Measurements from ENCODE around the gene TMEM120B.

DNA sequence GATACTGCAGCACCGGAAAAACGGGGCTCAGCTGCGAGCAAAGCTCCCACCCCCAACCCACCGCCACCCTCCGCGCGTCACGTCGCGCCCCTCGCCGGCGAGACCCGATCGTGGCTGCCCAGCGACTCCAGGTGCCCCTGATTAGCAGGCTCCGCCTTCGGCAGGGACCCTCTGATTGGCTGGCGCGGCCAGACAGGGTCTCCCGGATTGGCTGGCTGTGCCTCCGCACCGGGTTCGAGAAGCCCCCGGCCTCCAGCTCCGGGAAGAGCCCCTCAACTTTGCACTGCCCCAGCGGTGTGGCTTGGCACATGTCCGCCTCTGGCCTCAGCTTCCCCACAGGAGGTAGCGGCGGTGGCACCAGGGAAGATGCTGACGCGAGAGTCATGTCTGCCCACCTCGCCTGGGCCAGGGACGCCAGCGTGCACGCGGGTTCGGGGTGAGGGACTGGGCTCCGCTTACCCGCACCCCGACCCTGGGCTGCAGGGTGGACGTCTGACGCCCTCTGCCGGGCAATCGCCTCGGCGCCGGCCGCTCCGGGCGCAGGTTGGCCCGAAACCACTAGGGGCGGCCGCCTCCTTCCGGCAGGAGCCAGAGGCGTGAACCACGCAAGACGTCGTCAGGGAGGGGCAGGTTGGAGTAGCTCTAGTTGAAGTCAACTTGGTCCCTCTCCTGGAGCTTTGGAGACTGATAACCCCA, 81.4 kb downstream of the TMEM120B start:
- peak; percentile 100 for TF ChIP-seq CTCF (conservative IDR thresholded peaks at IDR 0.05; ENCODE audit: low read depth, low read length)
- no peak for TF ChIP-seq EZH2 (IDR thresholded peaks at IDR 0.05; ENCODE audit: borderline replicate concordance, low read depth, low read length, poor library complexity, severe bottlenecking)

Data from A673 (cell line).